A204.1 (cell line): ENCODE data around the gene ISLR.

ENCODE experiments used
- FAIRE-seq: peaks from 2 replicates; lab custom pipeline; 2012; peaks lifted over from hg19 to GRCh38; lab: Jason Lieb, UNC

Gene ISLR

GRCh38 chr15:74173380-74174218, at the start of gene ISLR:
Gene ISLR, plus strand, starts transcription at chr15:74173710. Its CDS starts 1,149 bp downstream, at chr15:74174859.
- FAIRE-seq: no peak

- no peak for FAIRE-seq
Observed at GRCh38 chr15:74124196-74124595, 49.3 kb upstream of the ISLR start.

GRCh38 chr15:74124759-74125158, 48.8 kb upstream of the ISLR start:
- no peak for FAIRE-seq

GRCh38 chr15:74127255-74127953, 46.1 kb upstream of the ISLR start:
- FAIRE-seq: no peak

GRCh38 chr15:74127954-74128784, 45.3 kb upstream of the ISLR start:
- FAIRE-seq: no peak

GRCh38 chr15:74128785-74129585, 44.5 kb upstream of the ISLR start:
- no peak for FAIRE-seq

GRCh38 chr15:74129586-74130154, 43.8 kb upstream of the ISLR start:
- no peak for FAIRE-seq

- FAIRE-seq: no peak
Observed at GRCh38 chr15:74130155-74130848, 43.2 kb upstream of the ISLR start, which contains the start of gene ISLR2. Gene ISLR2, plus strand, starts transcription at chr15:74130586. Its CDS starts 2,169 bp downstream, at chr15:74132755.

GRCh38 chr15:74130849-74131627, 42.5 kb upstream of the ISLR start:
- no peak for FAIRE-seq

- no peak for FAIRE-seq
Observed at GRCh38 chr15:74131628-74132413, 41.7 kb upstream of the ISLR start.

GRCh38 chr15:74132681-74133651, 40.5 kb upstream of the ISLR start:
- FAIRE-seq: no peak

- FAIRE-seq: no peak
Observed at GRCh38 chr15:74133694-74134386, 39.7 kb upstream of the ISLR start.

GRCh38 chr15:74134387-74135027, 39.0 kb upstream of the ISLR start:
- no peak for FAIRE-seq

GRCh38 chr15:74135041-74135565, 38.4 kb upstream of the ISLR start:
- no peak for FAIRE-seq

GRCh38 chr15:74136540-74136813, 37.0 kb upstream of the ISLR start:
- FAIRE-seq: no peak

GRCh38 chr15:74136814-74137536, 36.5 kb upstream of the ISLR start:
- FAIRE-seq: no peak
